ENCODE measurements around the gene DEDD.

- TF ChIP-seq CTCF (conservative IDR thresholded peaks at IDR 0.05; ENCODE audit: low read length) (no peak), EZH2phosphoT487 (IDR thresholded peaks at IDR 0.05; ENCODE audit: borderline replicate concordance, low read depth, low read length) (no peak)
Observed at GRCh38 chr1:161168906-161169305, 36.4 kb upstream of the DEDD start.
